PFSK-1 (cell line): ENCODE data around the gene DHX35.

Experiments used
- FOXP2 ChIP-seq: optimal IDR thresholded peaks from 2 replicates; pipeline ENCODE3; 2011; ENCODE audit warnings: borderline replicate concordance, control low read depth, inconsistent platforms; ENCODE audit not compliant: insufficient read depth; ENCODE audit errors: extremely low read length, extremely low read depth
- POLR2AphosphoS5 ChIP-seq: IDR thresholded peaks from 2 replicates; pipeline ENCODE4 v1.6.1; 2012; ENCODE audit warnings: low read depth, mild to moderate bottlenecking, control low read depth, low read length, moderate library complexity
- REST ChIP-seq, 2 experiments: IDR thresholded peaks; 2 replicates each; pipeline versions ENCODE4 v1.6.1 to v1.8.0; 2011 to 2012; ENCODE audit warnings: low read depth in 2 of 2, low read length in 2 of 2, control low read depth in 1 of 2, inconsistent platforms in 1 of 2, mild to moderate bottlenecking in 1 of 2, moderate library complexity in 1 of 2; ENCODE audit not compliant: insufficient read depth in 1 of 2
- SIN3A ChIP-seq: IDR thresholded peaks from 2 replicates; pipeline ENCODE4 v1.6.1; 2012; ENCODE audit warnings: mild to moderate bottlenecking, low read length, moderate library complexity, borderline replicate concordance; ENCODE audit not compliant: insufficient read depth
- TAF1 ChIP-seq: IDR thresholded peaks from 2 replicates; pipeline ENCODE4 v1.6.1; 2012; ENCODE audit warnings: low read length, control low read depth, borderline replicate concordance; ENCODE audit not compliant: insufficient read depth

DHX35 gene

DNA sequence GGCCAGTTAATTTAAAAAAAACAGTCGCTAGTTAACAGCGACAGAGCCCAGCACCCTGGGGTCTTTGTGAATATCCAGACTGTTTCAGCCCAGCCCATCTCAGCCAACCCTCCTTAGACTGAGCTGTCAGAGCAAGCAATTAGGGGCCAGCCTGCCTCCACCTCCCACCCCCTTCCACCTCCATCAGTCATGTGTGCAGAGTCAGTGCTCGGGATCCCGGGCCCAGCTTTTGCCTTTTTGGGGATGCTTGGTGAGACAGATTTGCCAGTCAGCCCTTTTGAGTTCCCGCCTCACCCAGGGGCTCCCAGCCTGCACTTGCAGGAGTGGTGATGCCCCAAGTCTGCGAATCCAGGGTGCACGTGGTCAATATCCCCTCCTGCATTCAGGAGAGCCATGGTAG, 42.5 kb upstream of the DHX35 start:
- TF ChIP-seq REST (IDR thresholded peaks at IDR 0.05; ENCODE audit: insufficient read depth in 1 of 2, low read depth in 2 of 2, low read length in 2 of 2) (no peak), SIN3A (no peak), TAF1 (no peak), FOXP2 (no peak), POLR2AphosphoS5 (no peak)

DNA sequence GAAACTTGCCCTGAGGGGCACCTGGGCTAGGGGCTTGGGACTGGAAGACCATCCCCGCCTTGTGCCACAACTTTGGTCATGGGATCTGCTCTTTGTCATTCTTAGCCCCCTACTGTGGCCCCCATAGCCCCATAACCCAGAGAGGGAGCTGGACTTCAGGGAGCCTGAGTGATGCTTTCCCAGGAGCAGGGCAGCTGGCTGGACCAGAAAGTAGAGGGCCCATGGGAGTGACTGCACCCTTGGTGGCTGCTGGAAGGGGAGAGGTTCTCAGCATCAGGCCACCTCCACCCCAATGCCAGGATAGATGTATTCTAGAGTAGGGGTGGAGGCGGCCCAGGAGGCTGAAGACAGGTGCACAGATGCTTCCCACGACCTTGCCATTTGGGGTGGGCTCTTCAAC, 41.7 kb upstream of the DHX35 start:
- TF ChIP-seq POLR2AphosphoS5, result no peak
- no peak for TF ChIP-seq SIN3A
- TF ChIP-seq REST (IDR thresholded peaks at IDR 0.05; ENCODE audit: insufficient read depth in 1 of 2, low read depth in 2 of 2, low read length in 2 of 2), result no peak

DNA sequence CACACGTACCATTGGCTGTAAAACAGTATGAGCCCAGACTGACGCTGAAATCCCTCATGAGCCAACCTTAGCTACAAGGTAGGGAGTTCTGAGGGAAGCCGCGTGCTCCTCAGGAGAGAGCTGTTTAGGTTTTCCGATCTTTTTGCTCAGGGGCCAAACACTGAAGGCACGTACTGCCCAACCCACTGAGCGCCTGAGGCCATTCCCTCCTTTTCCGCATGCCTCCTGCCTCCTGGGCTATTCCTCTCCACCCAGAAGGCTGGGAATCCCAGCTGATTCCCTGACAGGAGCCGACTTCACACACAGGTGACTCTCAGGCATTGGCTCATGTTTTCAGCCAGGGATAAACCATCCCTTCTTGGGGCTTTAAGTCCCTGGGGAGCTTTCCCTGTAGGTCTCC, 41.3 kb upstream of the DHX35 start:
- TF ChIP-seq FOXP2, result no peak

- TF ChIP-seq SIN3A (no peak), TAF1 (no peak)
Measured at GRCh38 chr20:38924718-38925117, 37.4 kb upstream of the DHX35 start.

- TF ChIP-seq REST (IDR thresholded peaks at IDR 0.05; ENCODE audit: insufficient read depth in 1 of 2, low read depth in 2 of 2, low read length in 2 of 2), result 0 out of 4 replicates have a peak, but pooled peaks of 1 of the 2 experiments have one; percentile 26
- TF ChIP-seq FOXP2, result peak; percentile 48
- peak; percentile 96 for TF ChIP-seq POLR2AphosphoS5
- peak; percentile 87 for TF ChIP-seq TAF1
- peak; percentile 89 for TF ChIP-seq SIN3A
Measured at GRCh38 chr20:38926142-38926933, 35.8 kb upstream of the DHX35 start, which contains the start of gene FAM83D. TSS of gene FAM83D (plus strand) at chr20:38926417. CDS start at chr20:38926443, 26 bp downstream.

DNA sequence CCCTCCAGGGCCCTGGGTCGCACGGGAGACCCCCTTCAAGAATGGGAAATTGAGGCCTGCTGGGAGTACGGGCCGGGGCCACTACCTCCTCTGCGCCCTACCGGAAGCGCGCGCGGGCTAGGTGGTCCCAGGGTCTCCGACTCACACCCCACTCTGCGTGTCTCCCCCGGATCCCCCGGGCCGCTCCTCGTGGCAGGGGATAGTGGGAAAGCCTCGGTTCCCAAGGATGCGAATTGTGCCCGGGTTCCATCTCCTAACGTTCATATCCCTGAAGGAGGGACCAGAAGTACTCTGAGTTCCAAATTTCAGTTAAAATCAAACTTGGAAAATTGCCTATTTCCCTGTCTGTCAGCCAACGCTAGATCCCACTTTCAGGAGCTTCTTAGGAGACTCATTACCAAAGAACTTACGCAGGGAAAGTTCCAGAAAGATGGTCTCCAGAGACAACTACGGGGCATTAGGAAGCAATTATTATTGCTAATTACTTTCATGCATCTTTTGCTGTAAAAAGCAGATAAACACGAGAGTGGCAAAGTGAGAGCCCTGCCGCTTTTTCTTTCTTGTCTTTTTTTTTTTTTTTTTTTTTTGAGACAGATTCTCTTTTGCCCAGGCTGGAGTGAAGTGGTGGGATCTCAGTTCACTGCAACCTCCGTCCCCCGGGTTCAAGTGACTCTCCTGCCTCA, 35.1 kb upstream of the DHX35 start:
- TF ChIP-seq TAF1 (no peak), POLR2AphosphoS5 (no peak; the same call in 1 of the 2 replicates), SIN3A (no peak), REST (IDR thresholded peaks at IDR 0.05; ENCODE audit: insufficient read depth in 1 of 2, low read depth in 2 of 2, low read length in 2 of 2) (no peak), FOXP2 (no peak)
